ENCODE data around the gene CREG1.

The CREG1 gene

DNA sequence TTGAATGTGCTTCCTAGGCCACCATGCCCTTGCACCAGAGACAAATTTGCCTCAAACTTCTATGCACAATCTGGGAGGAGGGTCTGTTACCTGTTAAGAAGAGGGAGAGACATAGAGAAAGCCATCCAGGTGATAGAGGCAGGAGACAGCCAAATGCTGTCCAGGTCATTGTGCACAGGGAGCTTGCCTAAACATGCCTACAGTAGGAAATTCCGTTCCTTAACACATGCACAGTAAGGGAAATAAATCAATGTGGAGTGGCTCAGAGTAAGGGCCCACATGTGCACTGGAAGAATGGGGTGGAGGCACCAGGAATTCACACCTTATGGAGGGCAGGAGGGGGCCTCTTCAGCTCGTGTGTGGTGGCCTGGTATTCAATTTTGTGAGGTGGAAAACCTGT, 19.5 kb upstream of the CREG1 start:
- TF ChIP-seq ZBTB7A (IDR thresholded peaks at IDR 0.05; ENCODE audit: low read depth) (no peak), CEBPB (IDR thresholded peaks at IDR 0.05) (no peak), CREB1 (IDR thresholded peaks at IDR 0.05; ENCODE audit: low read depth) (no peak), FOXM1 (IDR thresholded peaks at IDR 0.05; ENCODE audit: borderline replicate concordance, low read depth) (no peak), EP300 (IDR thresholded peaks at IDR 0.05; ENCODE audit: borderline replicate concordance) (no peak), RAD21 (IDR thresholded peaks at IDR 0.05; ENCODE audit: low read depth) (no peak), YY1 (IDR thresholded peaks at IDR 0.05; ENCODE audit: low read depth) (no peak), NFIC (IDR thresholded peaks at IDR 0.05) (no peak), TAF1 (IDR thresholded peaks at IDR 0.05; ENCODE audit: low read depth) (no peak), EGR1 (IDR thresholded peaks at IDR 0.05) (no peak), TEAD4 (IDR thresholded peaks at IDR 0.05) (no peak), TCF12 (IDR thresholded peaks at IDR 0.05; ENCODE audit: low read depth) (no peak)
- TF ChIP-seq, protein P1, sequence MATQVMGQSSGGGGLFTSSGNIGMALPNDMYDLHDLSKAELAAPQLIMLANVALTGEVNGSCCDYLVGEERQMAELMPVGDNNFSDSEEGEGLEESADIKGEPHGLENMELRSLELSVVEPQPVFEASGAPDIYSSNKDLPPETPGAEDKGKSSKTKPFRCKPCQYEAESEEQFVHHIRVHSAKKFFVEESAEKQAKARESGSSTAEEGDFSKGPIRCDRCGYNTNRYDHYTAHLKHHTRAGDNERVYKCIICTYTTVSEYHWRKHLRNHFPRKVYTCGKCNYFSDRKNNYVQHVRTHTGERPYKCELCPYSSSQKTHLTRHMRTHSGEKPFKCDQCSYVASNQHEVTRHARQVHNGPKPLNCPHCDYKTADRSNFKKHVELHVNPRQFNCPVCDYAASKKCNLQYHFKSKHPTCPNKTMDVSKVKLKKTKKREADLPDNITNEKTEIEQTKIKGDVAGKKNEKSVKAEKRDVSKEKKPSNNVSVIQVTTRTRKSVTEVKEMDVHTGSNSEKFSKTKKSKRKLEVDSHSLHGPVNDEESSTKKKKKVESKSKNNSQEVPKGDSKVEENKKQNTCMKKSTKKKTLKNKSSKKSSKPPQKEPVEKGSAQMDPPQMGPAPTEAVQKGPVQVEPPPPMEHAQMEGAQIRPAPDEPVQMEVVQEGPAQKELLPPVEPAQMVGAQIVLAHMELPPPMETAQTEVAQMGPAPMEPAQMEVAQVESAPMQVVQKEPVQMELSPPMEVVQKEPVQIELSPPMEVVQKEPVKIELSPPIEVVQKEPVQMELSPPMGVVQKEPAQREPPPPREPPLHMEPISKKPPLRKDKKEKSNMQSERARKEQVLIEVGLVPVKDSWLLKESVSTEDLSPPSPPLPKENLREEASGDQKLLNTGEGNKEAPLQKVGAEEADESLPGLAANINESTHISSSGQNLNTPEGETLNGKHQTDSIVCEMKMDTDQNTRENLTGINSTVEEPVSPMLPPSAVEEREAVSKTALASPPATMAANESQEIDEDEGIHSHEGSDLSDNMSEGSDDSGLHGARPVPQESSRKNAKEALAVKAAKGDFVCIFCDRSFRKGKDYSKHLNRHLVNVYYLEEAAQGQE (IDR thresholded peaks at IDR 0.05; ENCODE audit: low read depth): no peak
- TF ChIP-seq, protein P2, sequence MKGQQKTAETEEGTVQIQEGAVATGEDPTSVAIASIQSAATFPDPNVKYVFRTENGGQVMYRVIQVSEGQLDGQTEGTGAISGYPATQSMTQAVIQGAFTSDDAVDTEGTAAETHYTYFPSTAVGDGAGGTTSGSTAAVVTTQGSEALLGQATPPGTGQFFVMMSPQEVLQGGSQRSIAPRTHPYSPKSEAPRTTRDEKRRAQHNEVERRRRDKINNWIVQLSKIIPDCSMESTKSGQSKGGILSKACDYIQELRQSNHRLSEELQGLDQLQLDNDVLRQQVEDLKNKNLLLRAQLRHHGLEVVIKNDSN (IDR thresholded peaks at IDR 0.05): no peak
- TF ChIP-seq, protein P3, sequence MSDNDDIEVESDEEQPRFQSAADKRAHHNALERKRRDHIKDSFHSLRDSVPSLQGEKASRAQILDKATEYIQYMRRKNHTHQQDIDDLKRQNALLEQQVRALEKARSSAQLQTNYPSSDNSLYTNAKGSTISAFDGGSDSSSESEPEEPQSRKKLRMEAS (IDR thresholded peaks at IDR 0.05): no peak

DNA sequence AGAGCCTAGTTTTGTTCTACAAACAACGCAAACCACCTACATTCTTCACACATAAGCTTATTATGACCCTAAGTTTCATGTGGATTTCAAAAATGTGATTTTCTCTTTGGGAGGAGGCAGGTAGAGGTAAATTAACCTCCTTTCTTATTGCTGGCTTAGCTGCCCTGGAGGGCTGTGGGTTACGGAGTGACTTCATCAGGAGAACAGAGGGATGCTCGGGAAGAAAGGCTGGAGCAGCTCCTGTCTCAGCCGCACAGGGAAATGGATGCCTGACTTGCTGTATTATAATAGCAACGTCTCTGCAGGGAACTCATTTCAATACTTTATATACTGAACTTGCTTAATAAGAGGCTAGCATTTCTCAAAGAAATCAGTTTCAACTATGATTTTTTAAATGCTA, 14.1 kb upstream of the CREG1 start:
- no peak for TF ChIP-seq RAD21 (IDR thresholded peaks at IDR 0.05; ENCODE audit: low read depth)
- TF ChIP-seq EGR1 (IDR thresholded peaks at IDR 0.05): no peak
- TF ChIP-seq, protein P3 (IDR thresholded peaks at IDR 0.05): no peak
- TF ChIP-seq NFIC (IDR thresholded peaks at IDR 0.05): no peak
- TF ChIP-seq, protein P2 (IDR thresholded peaks at IDR 0.05): no peak
- no peak for TF ChIP-seq CEBPB (IDR thresholded peaks at IDR 0.05)
- no peak for TF ChIP-seq CREB1 (IDR thresholded peaks at IDR 0.05; ENCODE audit: low read depth)
- TF ChIP-seq, protein P1 (IDR thresholded peaks at IDR 0.05; ENCODE audit: low read depth): no peak
- TF ChIP-seq TAF1 (IDR thresholded peaks at IDR 0.05; ENCODE audit: low read depth): no peak
- no peak for TF ChIP-seq FOXM1 (IDR thresholded peaks at IDR 0.05; ENCODE audit: borderline replicate concordance, low read depth)
- no peak for TF ChIP-seq TEAD4 (IDR thresholded peaks at IDR 0.05)
- TF ChIP-seq ZBTB7A (IDR thresholded peaks at IDR 0.05; ENCODE audit: low read depth): no peak
- TF ChIP-seq YY1 (IDR thresholded peaks at IDR 0.05; ENCODE audit: low read depth): no peak
- no peak for TF ChIP-seq TCF12 (IDR thresholded peaks at IDR 0.05; ENCODE audit: low read depth)
- TF ChIP-seq EP300 (IDR thresholded peaks at IDR 0.05; ENCODE audit: borderline replicate concordance): no peak

DNA sequence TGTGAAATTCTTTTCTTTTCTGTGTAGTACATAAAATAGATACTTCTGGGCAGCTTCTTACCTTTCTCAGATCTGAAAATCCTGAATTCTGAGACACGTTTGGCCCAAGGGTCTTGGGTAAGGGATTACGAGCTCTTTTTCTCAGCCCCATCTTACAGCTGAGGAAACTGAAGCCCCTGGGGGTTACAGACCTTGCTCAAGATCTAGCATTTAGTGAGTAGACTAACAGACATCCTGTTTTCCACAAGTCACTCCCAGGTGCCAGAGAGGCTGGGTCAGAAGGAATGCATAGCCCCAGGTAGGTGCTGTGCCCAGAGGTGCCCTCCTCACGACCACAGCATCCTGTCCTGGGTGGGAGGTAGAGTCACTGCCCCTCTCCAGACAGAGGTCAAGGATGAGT, 13.2 kb upstream of the CREG1 start:
- TF ChIP-seq CEBPB (IDR thresholded peaks at IDR 0.05) (no peak), EP300 (IDR thresholded peaks at IDR 0.05; ENCODE audit: borderline replicate concordance) (no peak), EGR1 (IDR thresholded peaks at IDR 0.05) (no peak), TEAD4 (IDR thresholded peaks at IDR 0.05) (no peak), TCF12 (IDR thresholded peaks at IDR 0.05; ENCODE audit: low read depth) (no peak), YY1 (IDR thresholded peaks at IDR 0.05; ENCODE audit: low read depth) (no peak), NFIC (IDR thresholded peaks at IDR 0.05) (no peak), RAD21 (IDR thresholded peaks at IDR 0.05; ENCODE audit: low read depth) (no peak), FOXM1 (IDR thresholded peaks at IDR 0.05; ENCODE audit: borderline replicate concordance, low read depth) (no peak), TAF1 (IDR thresholded peaks at IDR 0.05; ENCODE audit: low read depth) (no peak), CREB1 (IDR thresholded peaks at IDR 0.05; ENCODE audit: low read depth) (no peak)
- TF ChIP-seq, protein P1 (IDR thresholded peaks at IDR 0.05; ENCODE audit: low read depth): no peak
- TF ChIP-seq, protein P3 (IDR thresholded peaks at IDR 0.05): no peak
- TF ChIP-seq, protein P2 (IDR thresholded peaks at IDR 0.05): no peak
